GM19397 (cell line): ENCODE measurements around the gene KLRF1.
A peak's percentile ranks its signal among the peaks of the same experiment; 100 is the strongest.

Source experiments
- ATAC-seq: cut with Tn5 transposase; IDR thresholded peaks from one replicate; pipeline ENCODE4 v1.9.1; 2021; ENCODE audit warnings: mild to moderate bottlenecking, moderate library complexity; ENCODE audit not compliant: unreplicated experiment

KLRF1 gene, protein sequence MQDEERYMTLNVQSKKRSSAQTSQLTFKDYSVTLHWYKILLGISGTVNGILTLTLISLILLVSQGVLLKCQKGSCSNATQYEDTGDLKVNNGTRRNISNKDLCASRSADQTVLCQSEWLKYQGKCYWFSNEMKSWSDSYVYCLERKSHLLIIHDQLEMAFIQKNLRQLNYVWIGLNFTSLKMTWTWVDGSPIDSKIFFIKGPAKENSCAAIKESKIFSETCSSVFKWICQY

DNA sequence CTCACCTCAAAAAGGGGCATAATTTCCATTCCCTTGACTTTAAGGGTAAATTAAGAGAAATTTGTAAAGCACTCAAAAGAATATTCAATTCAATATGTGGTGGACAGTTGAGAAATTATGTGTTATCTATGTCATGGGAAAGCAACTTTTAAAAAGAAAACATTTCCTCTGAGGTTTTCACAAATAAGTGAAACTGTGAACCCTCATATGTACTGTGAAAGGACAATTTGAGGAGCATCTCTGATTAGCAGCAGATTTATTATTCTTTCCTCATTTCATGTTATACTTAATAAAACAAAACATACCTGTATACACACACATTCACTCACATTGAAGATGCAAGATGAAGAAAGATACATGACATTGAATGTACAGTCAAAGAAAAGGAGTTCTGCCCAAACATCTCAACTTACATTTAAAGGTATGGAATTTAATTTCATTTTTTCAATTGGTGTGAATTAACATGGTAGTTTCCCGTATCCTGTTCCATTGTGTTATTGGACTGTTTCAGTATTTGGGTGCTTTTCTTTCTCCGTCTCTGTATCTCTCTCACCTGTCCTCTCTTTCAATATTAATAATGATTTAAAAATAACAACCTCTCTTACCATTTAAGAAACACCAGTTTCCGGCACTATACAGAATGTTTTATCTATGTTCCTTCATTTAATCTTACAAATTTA, at the start of gene KLRF1:
KLRF1 (plus strand) TSS at position 273 of the 680 bp plus-strand sequence; CDS start at position 337, 64 bp downstream.
- ATAC-seq, result no peak

DNA sequence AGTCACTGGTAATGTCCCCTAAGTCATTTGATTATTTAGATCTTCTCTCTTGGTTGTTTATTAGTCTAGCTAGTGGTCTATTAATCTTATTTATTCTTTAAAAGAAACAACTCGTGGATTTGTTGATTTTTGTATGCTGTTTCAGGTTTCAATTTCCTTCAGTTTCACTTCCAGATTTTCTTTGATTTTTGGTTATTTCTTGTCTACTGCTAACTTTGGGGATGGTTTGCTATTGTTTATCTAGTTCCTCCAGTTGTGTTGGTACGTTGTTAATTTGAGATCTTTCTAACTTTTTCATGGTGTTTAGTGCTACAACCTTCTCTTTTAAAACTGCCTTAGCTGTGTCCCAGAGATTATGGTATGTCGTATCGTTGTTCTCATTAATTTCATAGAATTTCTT, 48.1 kb upstream of the KLRF1 start:
- ATAC-seq, result no peak

DNA sequence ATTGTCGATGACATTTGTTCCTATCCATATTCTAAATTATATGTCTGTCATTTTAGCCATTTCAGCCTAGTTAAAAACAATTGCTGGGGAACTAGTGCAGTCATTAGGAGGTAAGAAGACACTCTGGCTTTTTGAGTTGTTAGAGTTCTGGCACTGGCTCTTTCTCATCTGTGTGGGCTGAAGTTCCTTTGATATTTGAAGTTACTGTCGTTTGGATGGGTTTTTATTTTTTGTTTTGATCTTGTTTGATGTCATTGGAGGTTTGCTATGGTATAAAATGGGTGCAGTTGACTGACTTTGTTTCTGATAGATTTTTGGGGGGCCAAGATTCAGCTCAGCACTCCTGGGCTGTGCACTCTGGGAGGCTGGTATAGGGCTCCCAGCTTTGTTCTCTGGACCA, 45.9 kb upstream of the KLRF1 start:
- no peak for ATAC-seq

DNA sequence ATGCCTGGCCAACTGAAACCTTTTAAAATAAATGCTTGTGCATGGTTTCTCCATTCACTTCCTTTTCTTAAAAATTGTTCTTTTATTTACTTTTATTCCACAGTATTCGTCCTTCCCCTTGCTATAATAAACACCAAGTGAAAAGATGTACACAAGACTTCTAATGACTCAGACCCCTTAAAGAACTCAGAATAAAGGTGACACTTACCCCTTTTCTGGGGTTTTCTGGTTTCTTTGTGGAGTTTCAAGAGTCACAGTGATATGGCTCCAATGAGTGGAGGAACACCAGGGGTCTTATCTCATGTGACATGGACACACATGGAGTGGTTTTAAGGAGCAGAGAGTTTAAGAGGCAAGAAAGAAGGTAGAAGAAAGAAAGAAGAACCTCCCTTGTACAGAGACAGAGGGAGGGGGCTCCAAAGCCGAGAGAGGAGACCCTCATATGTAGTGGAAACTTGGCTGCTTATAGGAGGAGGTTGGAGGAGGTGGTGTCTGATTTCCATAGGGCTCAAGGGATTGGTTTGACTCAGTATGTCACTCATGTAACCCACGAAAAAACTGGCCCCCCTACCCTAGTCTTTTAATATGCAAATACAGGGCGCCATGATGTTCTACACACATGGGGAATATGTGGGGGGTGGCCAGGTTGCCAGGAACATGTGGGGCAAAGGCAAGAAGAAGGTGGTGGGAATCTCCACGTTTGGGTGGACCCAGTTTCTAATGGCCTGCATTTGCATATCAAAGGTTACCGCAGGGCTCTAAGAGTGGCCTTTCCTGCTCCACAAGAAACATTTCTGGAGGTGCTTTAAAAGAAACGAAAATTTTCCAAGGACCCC, 44.5 kb upstream of the KLRF1 start:
- ATAC-seq, result no peak

DNA sequence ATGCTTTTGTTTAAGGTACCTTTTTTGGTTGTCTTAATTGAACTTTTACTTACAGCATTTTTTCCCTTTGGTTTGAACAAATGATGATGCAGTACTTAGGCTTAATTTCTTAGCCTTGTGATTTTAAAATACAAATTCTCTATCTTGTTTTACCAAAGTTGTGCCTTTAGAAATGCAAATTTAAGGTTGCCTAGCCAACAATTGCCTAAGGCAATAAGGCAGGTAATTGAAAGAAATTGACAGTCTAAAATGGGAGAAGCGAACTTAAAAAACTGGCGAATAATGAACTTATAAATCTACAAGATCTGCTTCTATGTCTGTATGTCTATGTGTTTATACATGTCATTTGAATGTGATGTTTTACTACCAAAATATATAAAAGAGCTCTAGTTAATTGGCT, 43.0 kb upstream of the KLRF1 start:
- no peak for ATAC-seq

DNA sequence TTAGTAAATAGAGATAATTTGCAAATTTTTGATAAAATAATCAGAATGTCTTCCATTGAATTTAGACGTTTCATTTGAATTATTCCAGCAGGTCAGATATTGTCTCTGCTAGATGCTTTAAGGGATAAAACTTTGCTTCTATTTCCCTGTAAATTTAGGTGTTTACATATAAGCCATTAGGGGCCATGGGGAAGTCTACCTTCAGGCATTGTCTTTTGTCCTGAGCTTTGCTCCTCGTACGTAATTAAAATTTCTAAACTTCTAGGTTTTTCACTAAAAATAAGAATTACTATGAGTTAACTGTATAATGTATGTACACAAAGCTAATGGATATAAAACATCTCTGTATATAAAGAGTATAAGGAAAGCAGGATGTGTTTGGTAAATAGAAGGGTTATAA, 42.5 kb upstream of the KLRF1 start:
- ATAC-seq, result no peak

DNA sequence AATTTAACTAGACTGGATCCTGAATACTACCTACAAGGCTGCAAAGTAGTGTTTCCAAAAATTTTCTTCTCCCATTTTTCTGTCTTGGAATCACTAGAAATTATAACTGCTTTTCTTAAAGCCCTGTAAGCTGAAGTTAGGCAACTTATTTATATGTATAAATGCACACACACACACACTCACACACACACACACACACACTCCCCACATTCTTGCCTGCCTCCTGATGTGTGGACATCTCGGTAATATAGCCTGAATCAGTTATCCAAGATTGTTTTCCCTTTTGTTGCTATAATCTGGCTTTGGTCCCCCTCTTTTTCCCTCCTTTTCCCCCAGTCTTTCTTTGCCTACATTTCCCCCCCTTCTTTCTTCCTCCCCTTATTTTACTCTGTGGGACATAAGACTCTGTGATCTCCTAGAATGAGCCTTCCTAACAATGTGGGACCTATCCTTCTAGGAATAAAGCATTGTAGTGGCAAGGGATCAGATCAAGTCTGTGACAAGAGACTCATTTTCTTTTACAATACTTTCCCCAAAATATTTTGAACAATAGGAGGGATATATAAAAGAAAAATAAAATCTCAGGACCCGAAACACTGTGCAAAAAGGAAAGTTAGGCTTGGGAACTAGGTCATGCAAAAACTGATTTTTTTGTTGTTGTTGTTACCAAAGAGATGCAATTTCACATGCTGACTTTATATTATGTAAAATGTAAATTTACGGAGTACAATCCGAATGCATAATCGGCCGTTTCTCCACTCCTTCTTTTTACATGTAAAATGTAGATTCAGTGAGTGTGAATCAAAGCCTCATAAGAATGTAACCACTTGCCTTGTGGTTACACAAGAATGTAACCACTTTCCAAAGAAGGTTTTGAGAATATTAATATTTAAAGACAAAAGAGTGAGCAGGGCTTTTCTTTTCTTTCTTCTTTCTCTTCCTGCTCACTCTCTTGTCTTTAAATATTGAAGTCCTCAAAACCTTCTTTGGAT, 40.3 kb upstream of the KLRF1 start:
- no peak for ATAC-seq

DNA sequence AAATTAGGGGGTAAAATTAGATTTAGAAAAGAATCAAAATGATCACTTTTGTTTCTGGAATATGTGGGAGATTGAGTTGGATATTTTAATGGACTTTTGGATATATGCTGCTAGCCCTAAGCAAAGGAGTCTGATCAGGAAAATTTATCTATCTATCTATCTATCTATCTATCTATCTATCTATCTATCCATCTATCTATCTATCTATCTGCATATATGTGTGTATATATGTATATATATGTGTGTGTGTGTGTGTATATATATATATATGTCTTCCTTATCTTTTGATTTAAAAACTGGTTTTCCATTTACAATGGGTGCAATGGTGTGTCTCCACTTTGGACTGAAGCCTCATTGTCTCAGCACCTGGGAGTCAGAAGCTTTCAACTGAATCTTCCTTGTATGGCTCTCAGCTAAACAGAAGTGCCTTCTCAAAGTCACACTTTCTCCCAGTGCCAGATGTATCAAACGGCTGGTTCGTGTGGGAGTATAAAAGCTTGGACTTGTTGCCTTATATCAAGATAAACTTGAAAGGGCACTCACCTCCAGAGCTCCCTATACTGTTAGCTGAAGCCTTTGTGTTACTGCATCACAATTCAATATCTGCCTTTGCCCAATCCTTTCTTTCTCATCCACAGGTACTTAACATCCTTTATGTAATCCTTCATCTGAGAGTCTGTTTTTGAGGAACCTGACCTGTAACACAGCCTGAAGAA, 34.9 kb upstream of the KLRF1 start:
- ATAC-seq, result no peak

DNA sequence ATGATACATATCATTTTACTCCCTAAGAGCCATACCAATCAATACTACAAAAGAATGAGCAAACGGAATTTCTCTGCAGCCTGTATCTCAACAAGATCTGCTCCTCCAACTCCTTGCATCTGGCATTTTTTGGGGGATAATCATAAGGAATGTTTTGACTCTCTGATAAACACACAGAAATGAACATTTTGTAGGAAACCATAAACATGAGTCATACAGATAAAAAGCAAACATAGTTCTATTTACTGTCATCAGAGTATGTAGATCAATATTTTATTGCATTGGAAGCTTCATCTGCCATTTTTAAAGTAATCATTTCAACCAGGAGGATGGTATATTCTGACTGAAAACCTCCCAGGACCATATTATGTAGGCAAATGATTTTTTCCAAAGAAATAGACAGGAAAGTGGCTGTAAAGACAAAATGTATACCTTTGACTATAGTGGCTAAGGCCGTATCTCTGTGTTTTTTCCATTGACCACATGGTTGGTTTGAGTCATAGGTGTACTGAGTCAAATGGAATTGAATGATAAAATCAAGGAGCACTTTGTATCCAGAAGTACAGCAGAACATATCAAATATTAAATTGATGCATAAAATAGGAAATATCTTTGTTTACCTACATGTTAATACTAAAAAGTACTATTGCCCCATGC, 34.2 kb upstream of the KLRF1 start:
- ATAC-seq, result no peak

DNA sequence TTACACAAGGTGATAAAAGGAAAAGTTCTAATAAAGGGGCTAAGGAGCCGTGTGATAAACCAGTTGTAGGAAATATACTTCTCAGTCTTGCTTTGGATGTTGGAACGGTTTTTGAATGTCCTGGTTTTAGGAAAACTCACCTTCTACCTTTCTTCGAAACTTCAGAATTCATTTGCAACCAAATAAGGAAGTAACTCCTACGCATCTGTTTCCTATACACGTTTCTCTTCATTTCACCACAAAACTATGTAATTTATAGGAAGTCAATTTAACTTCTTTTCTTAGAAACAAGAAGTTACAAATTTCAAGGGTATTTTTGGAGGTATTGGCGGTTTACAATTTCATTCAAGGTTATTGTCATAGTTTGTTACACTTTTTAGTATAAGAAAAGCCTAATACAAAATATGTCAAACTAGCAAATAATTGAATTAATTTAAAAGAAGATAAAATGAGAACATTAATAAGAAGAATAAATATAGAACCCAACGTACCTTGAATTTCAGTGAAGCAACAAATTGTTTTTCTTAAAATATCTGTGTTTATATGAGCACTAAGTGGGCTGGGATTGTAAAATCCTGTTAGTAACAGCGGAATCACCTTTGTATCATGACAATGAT, 33.4 kb upstream of the KLRF1 start:
- ATAC-seq, result no peak

DNA sequence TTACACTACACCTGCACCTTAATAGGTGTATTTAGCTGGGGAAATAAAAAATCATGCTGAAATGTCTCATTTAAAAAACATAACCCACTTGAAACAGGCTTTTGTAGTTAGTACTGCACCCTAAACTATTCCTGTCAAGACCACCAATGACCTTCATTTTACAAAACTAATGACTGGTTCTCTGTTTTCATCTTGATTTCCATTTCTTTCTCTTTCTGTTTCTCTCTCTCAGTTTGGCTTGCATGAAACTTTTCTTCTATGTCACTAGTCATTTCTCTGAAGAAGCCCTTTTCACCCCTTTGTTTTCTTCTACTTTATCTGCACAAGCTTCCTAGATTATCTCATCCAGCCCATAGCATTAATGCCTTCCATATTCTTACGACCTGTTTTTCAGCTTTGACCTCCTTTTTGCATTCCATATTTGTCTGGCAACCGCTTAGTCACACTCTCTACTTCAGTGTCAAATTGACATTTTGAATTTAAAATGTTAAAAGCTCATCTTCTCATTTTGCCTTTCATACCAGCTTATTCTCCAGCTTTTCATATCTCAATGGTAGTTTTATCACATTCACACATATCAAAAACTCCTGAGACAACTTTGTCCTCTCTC, 32.7 kb upstream of the KLRF1 start:
- ATAC-seq, result no peak

DNA sequence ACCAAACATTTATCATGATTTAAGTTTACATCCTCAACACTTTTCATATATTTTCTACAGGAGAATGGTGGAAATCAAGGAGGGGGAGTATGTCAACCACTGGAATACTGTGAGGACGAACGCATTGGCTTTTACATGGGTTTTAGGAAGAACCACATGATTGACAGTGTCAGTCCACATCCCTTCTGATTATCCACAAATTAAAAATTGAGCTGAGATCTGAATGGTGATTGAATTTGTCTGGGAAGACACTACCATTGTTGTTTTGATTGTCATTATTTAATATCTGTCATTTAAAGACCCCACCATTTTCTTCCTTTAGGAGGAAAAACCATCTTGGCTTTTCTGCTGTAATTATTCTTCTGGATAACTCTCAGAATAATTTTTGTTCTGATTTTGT, 31.3 kb upstream of the KLRF1 start:
- no peak for ATAC-seq

DNA sequence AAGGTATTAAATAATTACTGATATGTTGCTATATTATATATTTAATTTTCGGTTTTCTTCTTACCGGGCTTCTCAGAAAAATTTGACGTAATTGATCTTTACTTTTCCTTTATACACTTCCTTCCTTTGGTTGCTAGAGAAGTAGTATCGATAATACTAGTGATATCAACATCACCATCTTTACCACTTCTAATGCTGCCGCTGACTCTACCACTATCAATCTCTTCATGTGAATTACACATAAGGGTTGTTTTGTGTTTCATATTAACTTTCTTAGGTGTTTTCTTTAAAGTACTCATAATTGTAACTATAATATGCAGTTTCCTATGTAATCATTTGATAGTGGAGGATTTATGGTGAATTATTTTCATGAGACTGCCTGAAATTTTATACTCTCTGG, 30.9 kb upstream of the KLRF1 start:
- no peak for ATAC-seq

DNA sequence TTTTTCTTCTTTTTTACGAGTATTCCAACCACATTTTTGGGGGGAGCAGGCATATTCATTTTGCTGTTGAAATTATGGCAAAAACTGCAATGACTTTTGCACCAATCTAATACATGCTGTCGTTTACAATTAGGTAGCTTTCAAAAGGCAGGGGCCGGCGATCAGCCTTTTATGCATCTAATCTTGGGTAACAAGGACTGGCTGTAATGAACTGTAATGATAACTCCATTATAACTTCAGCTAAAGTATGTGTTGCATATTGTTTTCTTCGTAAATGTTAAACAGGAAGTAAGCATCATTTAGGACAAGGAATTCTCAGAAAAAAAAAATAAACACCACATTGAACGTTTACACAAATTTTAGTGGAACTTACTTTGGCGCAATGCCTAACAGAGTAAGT, 30.3 kb upstream of the KLRF1 start:
- no peak for ATAC-seq

DNA sequence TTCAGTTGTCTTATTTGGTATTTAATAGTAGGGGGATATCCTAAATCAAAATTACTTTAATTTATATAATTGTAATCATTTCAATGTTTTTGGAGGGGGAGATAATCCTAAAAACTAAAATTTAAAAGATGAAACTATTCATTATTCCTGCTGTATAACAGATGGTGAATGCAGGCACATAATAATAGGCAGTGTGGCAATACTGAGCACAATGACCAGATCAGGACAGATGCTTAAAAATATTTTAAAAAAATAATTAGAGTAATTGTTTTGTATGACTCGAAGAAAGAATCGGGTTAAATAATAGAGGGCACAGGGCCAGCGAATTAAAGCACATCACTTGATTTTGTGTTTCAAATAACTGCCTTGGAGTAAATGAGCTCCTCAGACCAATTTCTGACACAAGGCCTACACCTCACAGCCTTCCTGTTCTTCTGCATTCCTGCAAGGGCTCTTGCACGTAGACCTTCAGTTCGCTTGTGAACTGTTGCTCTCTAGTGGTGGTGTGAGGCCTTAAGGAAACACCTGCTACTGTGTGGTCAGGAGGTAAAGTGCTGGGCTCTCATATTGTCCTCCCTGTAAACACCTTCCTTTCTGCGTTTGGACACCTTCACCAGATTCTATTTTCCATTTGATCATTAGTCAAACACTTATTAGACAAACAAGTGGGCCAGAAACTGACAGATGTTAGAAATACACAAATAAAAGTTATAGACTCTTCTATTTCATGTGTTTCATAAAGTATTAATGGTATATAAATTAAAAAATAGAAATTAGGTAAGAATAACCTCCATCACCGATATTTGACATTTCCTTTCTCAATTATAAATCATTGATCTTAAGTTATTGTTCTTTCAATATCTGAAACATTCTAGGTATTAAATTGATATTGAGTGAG, 29.3 kb upstream of the KLRF1 start:
- ATAC-seq, result peak; percentile 88

DNA sequence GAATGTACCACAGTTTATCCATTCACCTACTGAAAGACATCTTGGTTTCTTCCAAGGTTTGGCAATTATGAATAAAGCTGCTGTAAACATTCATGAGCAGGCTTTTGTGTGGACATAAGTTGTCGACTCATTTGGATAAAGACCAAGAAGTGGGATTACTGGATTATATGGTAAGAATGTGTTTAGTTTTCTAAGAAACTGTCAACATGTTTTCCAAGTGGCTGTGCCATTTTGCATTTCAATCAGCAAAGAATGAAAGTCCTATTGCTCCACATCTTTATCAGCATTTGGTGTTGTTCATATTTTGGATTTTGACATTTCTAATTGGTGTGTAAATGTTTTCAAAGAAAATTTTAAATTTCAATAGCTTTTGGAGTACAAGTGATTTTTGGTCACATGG, 27.3 kb upstream of the KLRF1 start:
- no peak for ATAC-seq

DNA sequence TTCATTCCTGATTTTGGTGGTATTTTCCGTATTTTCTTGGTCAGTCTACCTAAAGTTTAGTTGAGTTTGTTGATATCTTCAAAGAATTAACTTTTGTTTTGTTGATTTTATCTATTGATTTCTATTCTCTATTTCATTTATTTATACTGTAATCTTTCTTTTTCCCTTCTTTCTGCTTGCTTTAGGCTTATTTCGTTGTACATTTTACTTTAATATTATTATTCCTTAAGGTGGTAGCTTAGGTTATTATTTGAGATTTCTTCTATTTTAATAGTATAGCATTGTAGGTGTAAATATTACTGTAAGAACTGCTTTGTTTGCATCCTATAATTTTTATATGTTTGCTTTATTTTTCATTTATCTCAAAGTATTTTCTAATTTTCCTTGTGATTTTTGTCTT, 21.4 kb upstream of the KLRF1 start:
- ATAC-seq, result no peak

DNA sequence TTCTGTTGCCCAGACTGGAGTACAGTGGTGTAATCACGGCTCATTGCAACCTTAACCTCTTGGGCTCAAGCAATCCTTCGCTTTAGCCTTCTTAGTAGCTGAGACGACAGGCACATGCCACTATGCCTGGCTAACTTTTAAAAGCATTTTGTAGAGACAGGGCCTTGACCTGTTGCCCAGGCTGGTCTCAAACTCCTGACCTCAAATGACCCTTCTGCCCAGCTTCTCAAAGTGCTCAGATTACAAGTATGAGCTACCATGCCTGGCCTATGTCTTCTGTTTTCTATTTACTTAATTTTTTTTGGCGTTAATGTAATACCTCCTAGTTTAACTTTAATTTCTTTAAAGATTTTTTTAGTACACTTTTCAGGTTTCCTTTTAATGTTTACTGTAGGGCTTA, 20.6 kb upstream of the KLRF1 start:
- no peak for ATAC-seq
